Osteoblast (primary cell): ENCODE results near the gene MVD. TPM values are rescaled to one million over a fixed set of nuclear protein-coding genes. Genes with fewer than 3 reads are reported as not detected.

ENCODE experiments used
- DNase-seq: peaks from one replicate; pipeline ENCODE4 v3.0.0; 2011; ENCODE audit warnings: low spot score, mixed read lengths; ENCODE audit not compliant: insufficient read length; ENCODE audit errors: missing footprints
- H2AFZ ChIP-seq: 2 replicates; pipeline ENCODE4 v1.6.0; 2011; ENCODE audit warnings: mild to moderate bottlenecking, low read length
- H3K27ac ChIP-seq: 2 replicates; pipeline ENCODE4 v1.5.1; 2011; ENCODE audit warnings: mild to moderate bottlenecking, low read depth, low read length, moderate library complexity
- H3K27me3 ChIP-seq: 2 replicates; pipeline ENCODE4 v1.6.0; 2012; ENCODE audit warnings: mild to moderate bottlenecking, control low read depth, inconsistent platforms, low read length, moderate library complexity; ENCODE audit not compliant: insufficient read depth
- H3K36me3 ChIP-seq: 2 replicates; pipeline ENCODE4 v1.5.1; 2011; ENCODE audit warnings: mild to moderate bottlenecking, low read length, control low read depth, moderate library complexity; ENCODE audit not compliant: insufficient read depth
- H3K4me1 ChIP-seq: 2 replicates; pipeline ENCODE4 v1.5.1; 2011; ENCODE audit warnings: mild to moderate bottlenecking, low read length, control low read depth, moderate library complexity; ENCODE audit not compliant: insufficient read depth
- H3K4me2 ChIP-seq: 2 replicates; pipeline ENCODE4 v1.6.0; 2011; ENCODE audit warnings: mild to moderate bottlenecking, low read length; ENCODE audit not compliant: insufficient read depth
- H3K4me3 ChIP-seq: fragments of 200-600 bp; sonication (generic); 3 replicates; pipeline ENCODE4 v1.5.1; 2012; ENCODE audit warnings: mild to moderate bottlenecking, low read length, inconsistent platforms; ENCODE audit not compliant: insufficient read depth
- H3K79me2 ChIP-seq: 2 replicates; pipeline ENCODE4 v1.6.0; 2012; ENCODE audit warnings: mild to moderate bottlenecking, low read length, control low read depth, inconsistent platforms; ENCODE audit not compliant: insufficient read depth
- H3K9me3 ChIP-seq: 2 replicates; pipeline ENCODE4 v1.5.1; 2011; ENCODE audit warnings: low read depth, low read length, control low read depth
- H4K20me1 ChIP-seq: 2 replicates; pipeline ENCODE4 v1.6.0; 2012; ENCODE audit warnings: mild to moderate bottlenecking, low read length, control low read depth; ENCODE audit not compliant: insufficient read depth
- CTCF ChIP-seq: IDR thresholded peaks from 2 replicates; pipeline ENCODE4 v1.5.1; 2011; ENCODE audit warnings: mild to moderate bottlenecking, low read depth, low read length, moderate library complexity; ENCODE audit errors: extremely low read depth
- total RNA-seq: library from RNA; depleted of rRNA; stranded (reverse); fragments of >200 nt; gene quantifications from 2 replicates; pipeline ENCODE4 v1.2.3, GENCODE V29; 2012

Gene MVD
- total RNA-seq, 1 donor: 67.3 TPM

GRCh38 chr16:88695753-88696152 is 32.9 kb upstream of the MVD start:
- H2AFZ ChIP-seq: no peak overlapping the region
- no peak for DNase-seq
- H3K36me3 ChIP-seq: peaks cover 16% of the 10 kb centered on the region
- H3K27ac ChIP-seq: no peak overlapping the region
- H3K27me3 ChIP-seq: peaks cover 3% of the 10 kb centered on the region
- H3K9me3 ChIP-seq: no peaks in the 10 kb centered on the region
- no peak for TF ChIP-seq CTCF
- no peak overlapping the region for H3K4me2 ChIP-seq
- peaks cover 3% of the 10 kb centered on the region for H3K79me2 ChIP-seq
- H3K4me3 ChIP-seq: no peak overlapping the region
- no peaks in the 10 kb centered on the region for H4K20me1 ChIP-seq
- H3K4me1 ChIP-seq: peaks cover 4% of the 10 kb centered on the region

GRCh38 chr16:88695218-88695617 is 32.3 kb upstream of the MVD start:
- Histone ChIP-seq H3K27me3 (peaks cover 6% of the 10 kb centered on the region), H3K79me2 (no peaks in the 10 kb centered on the region), H3K9me3 (no peaks in the 10 kb centered on the region), H3K36me3 (peaks cover 16% of the 10 kb centered on the region), H4K20me1 (no peaks in the 10 kb centered on the region), H2AFZ (no peak overlapping the region), H3K4me1 (no peaks in the 10 kb centered on the region), H3K4me2 (no peak overlapping the region), H3K27ac (no peak overlapping the region), H3K4me3 (no peak overlapping the region)
- no peak for DNase-seq
- TF ChIP-seq CTCF: no peak

- no peaks in the 10 kb centered on the region for H3K4me1 ChIP-seq
- no peak overlapping the region for H2AFZ ChIP-seq
- no peaks in the 10 kb centered on the region for H3K79me2 ChIP-seq
- H3K27me3 ChIP-seq: peaks cover 6% of the 10 kb centered on the region
- H3K27ac ChIP-seq: no peak overlapping the region
- no peak for DNase-seq
- no peak overlapping the region for H3K4me2 ChIP-seq
- no peak for TF ChIP-seq CTCF
- H3K9me3 ChIP-seq: no peaks in the 10 kb centered on the region
- H3K4me3 ChIP-seq: no peak overlapping the region
- peaks cover 14% of the 10 kb centered on the region for H3K36me3 ChIP-seq
- no peaks in the 10 kb centered on the region for H4K20me1 ChIP-seq
Observed at GRCh38 chr16:88694221-88695087, 31.6 kb upstream of the MVD start.

- Histone ChIP-seq H4K20me1 (no peaks in the 10 kb centered on the region), H3K27ac (no peak overlapping the region), H3K27me3 (peaks cover 9% of the 10 kb centered on the region), H3K36me3 (peaks cover 11% of the 10 kb centered on the region), H2AFZ (no peak overlapping the region), H3K79me2 (no peaks in the 10 kb centered on the region), H3K9me3 (no peaks in the 10 kb centered on the region), H3K4me2 (no peak overlapping the region), H3K4me3 (no peak overlapping the region), H3K4me1 (no peaks in the 10 kb centered on the region)
- no peak for TF ChIP-seq CTCF
- no peak for DNase-seq
Observed at GRCh38 chr16:88693420-88694177, 30.7 kb upstream of the MVD start.
